HepG2 (cell line): Measurements from ENCODE around the gene DNAJC8.

Experiments
- ATF2 ChIP-seq: sonication (generic); formaldehyde crosslinking; IDR thresholded peaks from 2 replicates; pipeline ENCODE4 v1.4.0; 2020; ENCODE audit warnings: missing genetic modification reagents
- HNRNPL ChIP-seq: fragments of 200-400 bp; formaldehyde crosslinking; IDR thresholded peaks from 2 replicates; pipeline ENCODE4 v1.6.1; 2017; ENCODE audit warnings: mild to moderate bottlenecking, low read depth, low read length
- MYNN ChIP-seq: sonication (generic); formaldehyde crosslinking; IDR thresholded peaks from 2 replicates; pipeline ENCODE4 v1.4.0; 2020; ENCODE audit warnings: mild to moderate bottlenecking, low read depth, missing genetic modification reagents
- POLR2A ChIP-seq, 2 experiments: IDR thresholded peaks; 2 replicates each; pipeline ENCODE4 v1.6.1; 2011; ENCODE audit warnings: low read depth in 2 of 2, low read length in 2 of 2, mild to moderate bottlenecking in 1 of 2, moderate library complexity in 1 of 2; ENCODE audit not compliant: insufficient read depth in 1 of 2
- RXRA ChIP-seq: sonication (generic); formaldehyde crosslinking; IDR thresholded peaks from 2 replicates; pipeline ENCODE4 v1.5.1; 2020; ENCODE audit warnings: missing genetic modification reagents
- SRF ChIP-seq: IDR thresholded peaks from 2 replicates; pipeline ENCODE4 v1.6.1; 2011; ENCODE audit warnings: mild to moderate bottlenecking, low read depth, low read length, moderate library complexity
- SRY ChIP-seq: sonication (generic); formaldehyde crosslinking; IDR thresholded peaks from 2 replicates; pipeline ENCODE4 v1.8.0; 2022; ENCODE audit warnings: mild to moderate bottlenecking, missing genetic modification reagents
- ZFP36L1 ChIP-seq: sonication (generic); formaldehyde crosslinking; IDR thresholded peaks from 2 replicates; pipeline ENCODE4 v1.8.0; 2022; ENCODE audit warnings: mild to moderate bottlenecking, missing genetic modification reagents, moderate library complexity
- TF ChIP-seq, protein P1 (sequence below): sonication (generic); formaldehyde crosslinking; IDR thresholded peaks from 2 replicates; pipeline ENCODE4 v1.5.0; 2020; ENCODE audit warnings: mild to moderate bottlenecking, missing genetic modification reagents, moderate library complexity

DNA sequence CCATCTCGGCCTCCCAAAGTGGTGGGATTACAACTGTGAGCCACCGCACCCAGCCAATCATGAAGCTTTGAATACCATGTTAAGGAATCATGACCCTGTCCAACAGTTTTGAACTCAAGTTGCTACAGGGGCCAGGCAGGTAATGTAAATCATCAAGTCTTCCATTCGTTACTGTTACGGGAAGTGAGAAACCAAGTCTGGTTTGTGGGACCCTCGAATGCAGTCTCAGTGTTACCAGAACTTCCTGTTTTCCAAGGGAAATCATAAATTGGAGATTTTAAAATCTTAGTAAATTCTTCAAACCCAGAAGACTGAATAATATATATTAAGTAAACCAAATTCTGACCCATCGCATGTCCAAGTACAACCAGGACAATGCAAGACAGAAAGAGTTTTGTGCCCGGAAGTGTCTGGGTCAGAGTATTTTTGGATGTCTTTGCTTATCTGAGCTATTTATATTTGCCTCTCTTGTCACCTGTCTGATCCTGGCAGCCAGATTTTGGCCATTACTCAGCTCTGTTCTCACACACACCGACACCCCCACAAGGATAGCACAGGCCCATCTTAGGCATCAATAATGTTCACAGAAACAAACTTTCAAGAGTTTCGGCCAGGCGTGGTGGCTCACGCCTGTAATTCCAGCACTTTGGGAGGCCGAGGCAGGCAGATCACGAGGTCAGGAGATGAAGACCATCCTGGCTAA, 11.9 kb upstream of the DNAJC8 start:
- TF ChIP-seq SRY: no peak
- TF ChIP-seq RXRA (CRISPR knock-in tag): no peak
- TF ChIP-seq POLR2A (IDR thresholded peaks at IDR 0.05; ENCODE audit: insufficient read depth in 1 of 2, low read depth in 2 of 2, low read length in 2 of 2): no peak
- no peak for TF ChIP-seq SRF
- no peak for TF ChIP-seq ATF2 (CRISPR knock-in tag)
- TF ChIP-seq, protein P1, sequence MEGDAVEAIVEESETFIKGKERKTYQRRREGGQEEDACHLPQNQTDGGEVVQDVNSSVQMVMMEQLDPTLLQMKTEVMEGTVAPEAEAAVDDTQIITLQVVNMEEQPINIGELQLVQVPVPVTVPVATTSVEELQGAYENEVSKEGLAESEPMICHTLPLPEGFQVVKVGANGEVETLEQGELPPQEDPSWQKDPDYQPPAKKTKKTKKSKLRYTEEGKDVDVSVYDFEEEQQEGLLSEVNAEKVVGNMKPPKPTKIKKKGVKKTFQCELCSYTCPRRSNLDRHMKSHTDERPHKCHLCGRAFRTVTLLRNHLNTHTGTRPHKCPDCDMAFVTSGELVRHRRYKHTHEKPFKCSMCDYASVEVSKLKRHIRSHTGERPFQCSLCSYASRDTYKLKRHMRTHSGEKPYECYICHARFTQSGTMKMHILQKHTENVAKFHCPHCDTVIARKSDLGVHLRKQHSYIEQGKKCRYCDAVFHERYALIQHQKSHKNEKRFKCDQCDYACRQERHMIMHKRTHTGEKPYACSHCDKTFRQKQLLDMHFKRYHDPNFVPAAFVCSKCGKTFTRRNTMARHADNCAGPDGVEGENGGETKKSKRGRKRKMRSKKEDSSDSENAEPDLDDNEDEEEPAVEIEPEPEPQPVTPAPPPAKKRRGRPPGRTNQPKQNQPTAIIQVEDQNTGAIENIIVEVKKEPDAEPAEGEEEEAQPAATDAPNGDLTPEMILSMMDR (CRISPR knock-in tag): no peak
- no peak for TF ChIP-seq ZFP36L1 (CRISPR knock-in tag)
- no peak for TF ChIP-seq HNRNPL
- TF ChIP-seq MYNN (CRISPR knock-in tag): no peak
